ENCODE results near the gene ST3GAL4. TPM values are rescaled to one million over a fixed set of nuclear protein-coding genes. Genes with fewer than 3 reads are reported as not detected.

The ST3GAL4 gene
- total RNA-seq, 1 donor from 2014 or later = 61.4 TPM

GRCh38 chr11:126462422-126462821, 106.9 kb downstream of the ST3GAL4 start:
- intact Hi-C loops (cut with DNase I) = no loop called here

More at GRCh38 chr11:126462422-126462821, 106.9 kb downstream of the ST3GAL4 start:
- Histone ChIP-seq H3K27me3 (no peaks in the 10 kb centered on the region), H3K27ac (no peak overlapping the region), H3K4me3 (no peak overlapping the region), H3K36me3 (no peaks in the 10 kb centered on the region), H3K9me3 (no peaks in the 10 kb centered on the region), H3K4me1 (no peaks in the 10 kb centered on the region)
- no peak for TF ChIP-seq CTCF (IDR thresholded peaks at IDR 0.05)
- no peak for DNase-seq (ENCODE audit: low spot score in 2 of 2)

Other genes with a start within 250 kb of the ST3GAL4 start
- 7.3 TPM for gene RPUSD4, start 144.0 kb upstream of the ST3GAL4 start, total RNA-seq
- 14.0 TPM for gene FAM118B, start 143.9 kb upstream of the ST3GAL4 start, total RNA-seq
- 49.7 TPM for gene SRPRA, start 86.8 kb upstream of the ST3GAL4 start, total RNA-seq
- 1.8 TPM for gene FOXRED1, start 86.5 kb upstream of the ST3GAL4 start, total RNA-seq
- gene TIRAP, start 72.6 kb upstream of the ST3GAL4 start, total RNA-seq = 8.7 TPM
- 19.6 TPM for gene DCPS, start 51.6 kb upstream of the ST3GAL4 start, total RNA-seq

Data from ascending aorta (tissue), 2 donors.